H4 (cell line): Measurements from ENCODE around the gene CDON. TPM values are rescaled to one million over a fixed set of nuclear protein-coding genes. Genes with fewer than 3 reads are reported as not detected.
A peak's percentile ranks its signal among the peaks of the same experiment; 100 is the strongest.

ENCODE experiments used
- DNase-seq: peaks from one replicate; pipeline ENCODE4 v3.0.0-alpha.2; 2015; ENCODE audit warnings: low spot score
- total RNA-seq: library from RNA; depleted of rRNA; stranded (reverse); fragments of >200 nt; shearing (Covaris generic); gene quantifications from 2 replicates; pipeline ENCODE4 v1.2.3, GENCODE V29; 2014

The CDON gene
- total RNA-seq, 1 experiment from 2014 or later = 13.4 TPM

DNA sequence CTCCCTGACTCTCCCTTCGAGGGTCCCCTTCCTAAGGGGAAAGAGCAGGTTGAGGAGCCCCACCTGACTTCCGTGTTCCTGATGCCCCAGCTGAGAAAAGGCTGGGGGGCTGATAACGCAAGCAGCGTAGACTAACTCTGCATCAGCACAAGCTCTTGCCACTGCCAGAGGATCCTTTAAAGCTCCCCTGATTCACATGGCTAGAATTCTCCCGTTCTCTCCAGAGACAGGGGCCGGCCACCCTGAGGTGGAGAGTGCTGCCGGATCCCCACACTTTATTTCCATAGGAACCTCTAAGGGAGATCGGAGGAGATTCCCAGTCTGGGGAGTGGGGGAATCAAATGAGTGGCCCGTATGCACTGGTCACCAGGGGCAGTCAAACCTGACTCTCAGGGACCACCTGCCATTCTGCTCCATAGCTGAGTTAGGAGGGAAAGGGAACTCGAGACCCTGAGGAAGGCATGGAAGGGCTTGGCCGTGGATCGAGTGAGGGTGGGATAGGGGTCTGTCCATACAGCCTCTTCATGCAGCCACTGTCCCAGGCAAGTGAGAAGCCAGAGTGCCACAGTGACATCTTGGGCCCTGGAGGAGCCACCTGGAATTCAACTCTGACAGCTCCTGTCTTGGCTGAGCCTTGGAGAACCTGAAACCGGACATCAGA lies 118.2 kb downstream of the CDON start:
- no peak for DNase-seq

DNA sequence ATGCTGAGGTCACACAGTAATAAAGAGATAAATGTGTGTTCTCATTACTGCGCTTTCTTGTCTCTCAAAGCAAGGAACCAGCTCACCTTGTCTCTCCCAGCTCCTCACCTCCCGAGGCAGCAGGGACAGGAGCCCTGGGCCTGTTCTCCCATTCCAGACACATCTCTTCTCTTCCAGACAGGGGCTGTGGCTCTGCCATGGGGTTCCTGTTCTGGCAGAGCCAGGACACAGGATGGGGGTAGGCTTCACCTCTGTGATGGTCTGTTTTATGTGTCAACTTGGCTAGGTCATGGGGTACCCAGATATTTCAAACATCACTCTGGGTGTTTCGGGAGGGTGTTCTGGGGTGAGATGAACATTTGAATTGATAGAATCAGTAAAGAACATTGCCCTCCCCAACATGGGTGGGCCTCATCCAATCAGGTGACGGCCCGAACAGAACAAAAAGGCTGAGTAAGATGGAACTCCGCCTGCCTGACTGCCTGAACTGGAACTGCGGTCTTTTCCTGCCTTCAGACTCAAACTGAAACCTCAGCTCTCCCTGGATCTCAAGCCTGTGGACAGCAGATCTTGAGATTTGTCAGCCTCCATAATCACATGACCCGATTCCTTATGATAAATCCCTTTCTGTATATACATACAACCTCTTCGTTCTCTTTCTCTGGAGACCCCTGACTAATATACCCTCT lies 118.9 kb downstream of the CDON start:
- no peak for DNase-seq

DNA sequence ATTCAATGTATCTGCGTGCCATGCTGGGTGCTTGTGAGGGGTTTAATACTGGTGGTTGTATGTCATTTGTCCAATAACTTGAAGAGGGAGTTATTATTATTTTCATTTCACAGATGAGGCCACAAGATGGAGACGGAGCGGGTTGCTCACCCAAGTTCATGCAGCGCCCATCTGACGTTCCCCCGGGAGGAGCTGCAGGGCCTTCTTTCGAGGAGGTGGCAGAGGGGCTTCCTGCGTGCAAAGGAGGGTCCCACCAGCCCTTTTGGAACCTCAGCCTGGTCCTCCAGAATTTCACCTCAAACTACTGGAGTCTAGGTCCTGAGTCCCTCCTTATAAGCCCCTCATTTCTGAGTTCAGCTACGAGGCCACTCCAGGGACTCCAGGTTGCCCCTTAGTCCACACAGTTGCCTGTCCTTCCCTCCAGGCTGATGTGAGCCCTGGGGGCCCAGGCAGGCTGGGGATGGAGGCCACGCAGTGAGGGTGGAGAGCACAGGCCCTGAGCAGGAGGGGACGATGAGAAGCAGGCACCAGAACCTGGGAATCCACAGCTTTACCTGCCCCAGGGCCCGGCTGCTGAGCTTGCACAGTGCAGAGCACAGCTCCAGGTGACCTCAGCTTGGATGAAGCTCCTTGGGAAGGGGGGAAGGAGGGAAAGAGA lies 119.8 kb downstream of the CDON start:
- DNase-seq = no peak

- peak; percentile 43 for DNase-seq
Measured at GRCh38 chr11:125941619-125942611, 120.8 kb downstream of the CDON start.

GRCh38 chr11:125941267-125941618 lies 121.4 kb downstream of the CDON start:
- DNase-seq = no peak

DNA sequence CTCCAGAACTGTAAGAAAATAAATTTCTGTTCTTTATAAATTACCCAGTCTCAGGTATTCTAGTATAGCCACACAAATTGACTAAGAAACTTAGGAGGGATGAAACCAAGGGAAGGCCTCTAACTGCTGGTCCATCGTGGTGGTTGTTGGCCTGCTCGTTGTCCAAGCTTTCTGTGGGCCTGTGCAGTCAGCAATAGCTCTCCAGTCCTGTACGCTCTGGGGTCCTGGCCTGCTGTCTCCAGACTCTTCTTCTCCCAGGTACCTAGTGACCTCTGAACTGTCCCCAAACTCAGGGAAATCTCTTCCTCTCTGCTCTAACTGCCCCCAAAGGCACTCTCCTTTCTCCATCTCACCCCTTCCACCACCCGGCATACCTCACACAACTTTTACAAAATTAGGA lies 122.5 kb downstream of the CDON start:
- DNase-seq = no peak

DNA sequence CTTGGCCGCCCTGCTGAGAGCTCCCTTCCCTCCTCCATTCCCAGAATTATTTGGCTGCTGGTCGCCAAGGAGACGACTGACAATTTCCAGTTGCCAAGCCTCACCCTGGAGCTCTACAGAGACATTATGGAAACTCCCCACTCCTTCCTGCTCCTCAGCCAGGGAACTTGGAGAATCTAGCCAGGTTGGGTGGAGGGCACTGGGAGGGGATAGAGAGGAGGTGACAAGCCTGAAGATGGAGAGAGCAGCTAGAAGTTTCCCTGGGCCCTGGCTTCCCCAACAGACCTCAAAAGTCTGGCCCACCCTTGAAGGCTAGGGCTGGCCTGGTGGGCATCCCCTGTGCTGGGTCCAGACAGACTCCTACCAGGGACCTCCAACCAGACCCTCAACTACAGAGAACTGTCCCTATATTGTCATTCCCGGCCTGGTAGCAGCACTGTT lies 123.6 kb downstream of the CDON start:
- DNase-seq = no peak

DNA sequence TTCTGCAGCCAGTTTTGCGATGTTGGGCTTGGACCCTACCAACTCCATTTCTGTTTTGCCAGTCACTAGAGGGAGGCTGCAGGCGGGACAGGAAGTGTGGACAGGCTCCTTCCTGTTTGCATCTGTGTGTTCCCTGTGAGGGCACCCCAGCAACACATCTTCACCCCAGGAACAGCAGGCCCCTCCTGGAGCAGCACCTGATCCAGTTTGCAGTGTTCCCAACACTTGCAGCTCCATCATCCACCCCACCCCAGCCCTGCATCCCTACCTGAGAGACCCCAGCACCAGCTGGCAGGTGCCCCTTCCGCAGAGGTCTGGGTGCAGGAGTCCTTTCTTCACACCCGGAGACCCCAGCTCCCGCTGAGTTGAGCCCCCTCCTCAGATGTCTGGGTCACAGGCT lies 124.2 kb downstream of the CDON start:
- no peak for DNase-seq

DNA sequence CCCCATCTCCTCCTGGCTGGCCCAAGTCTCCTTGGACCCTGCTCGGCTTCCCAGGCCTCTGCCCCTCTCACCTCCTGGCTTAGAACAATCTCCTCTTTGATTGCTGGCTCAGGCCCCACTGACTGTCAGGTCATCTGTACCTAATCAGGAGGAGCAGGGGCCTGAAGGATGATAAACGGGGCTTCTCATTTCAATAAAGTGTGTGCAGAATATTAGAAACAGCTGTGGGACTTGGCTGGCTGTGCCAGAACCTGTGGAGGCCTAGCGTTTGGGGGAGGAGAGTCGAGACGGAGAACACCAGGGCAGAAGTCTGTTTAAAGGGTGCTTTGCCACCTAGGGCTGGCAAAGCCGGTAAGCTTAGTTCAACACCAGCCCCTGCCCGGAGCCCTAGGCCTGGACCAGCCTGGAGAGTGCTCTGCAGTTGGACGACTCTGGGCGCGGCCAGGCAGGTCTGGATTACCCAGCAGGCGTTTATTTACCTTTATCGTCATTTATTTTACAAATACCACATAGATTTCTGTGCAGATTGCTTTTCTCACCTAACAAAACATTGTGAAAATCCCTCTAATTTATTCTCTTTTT lies 127.0 kb downstream of the CDON start:
- DNase-seq = no peak

DNA sequence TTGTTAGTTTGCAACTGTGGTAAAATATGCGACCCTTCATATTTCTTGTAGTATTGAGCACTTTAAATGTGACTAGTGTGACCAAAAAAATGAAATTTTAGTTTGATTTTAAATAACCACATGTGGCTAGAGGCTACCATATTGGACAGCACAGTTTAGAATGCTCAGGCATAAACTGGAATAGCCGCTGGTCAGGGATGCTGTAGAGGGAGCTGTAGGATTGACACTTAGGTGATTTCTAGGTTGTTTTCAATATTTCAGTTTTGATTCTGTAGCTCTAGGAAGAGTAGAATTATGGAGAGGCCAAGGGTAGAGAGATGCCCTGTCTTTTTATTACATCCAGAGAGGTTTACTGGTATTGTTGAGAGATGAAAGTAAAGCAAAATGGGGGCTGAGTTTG lies 127.6 kb downstream of the CDON start:
- no peak for DNase-seq

DNA sequence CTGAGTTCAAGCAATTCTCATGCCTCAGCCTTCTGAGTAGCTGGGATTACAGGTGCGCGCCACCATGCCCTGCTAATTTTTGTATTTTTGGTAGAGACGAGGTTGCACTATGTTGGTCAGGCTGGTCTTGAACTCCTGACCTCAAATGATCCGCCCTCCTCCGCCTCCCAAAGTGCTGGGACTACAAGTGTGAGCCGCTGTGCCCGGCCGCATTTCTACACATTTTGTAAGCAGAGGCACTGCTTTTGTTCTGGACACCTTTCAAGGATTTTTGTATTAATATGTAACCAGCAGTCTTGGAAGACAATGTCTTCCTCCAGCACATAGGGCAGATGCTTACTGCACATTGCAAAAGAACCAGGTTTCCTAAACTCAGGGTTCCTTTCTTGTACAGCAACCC lies 128.2 kb downstream of the CDON start:
- no peak for DNase-seq

DNA sequence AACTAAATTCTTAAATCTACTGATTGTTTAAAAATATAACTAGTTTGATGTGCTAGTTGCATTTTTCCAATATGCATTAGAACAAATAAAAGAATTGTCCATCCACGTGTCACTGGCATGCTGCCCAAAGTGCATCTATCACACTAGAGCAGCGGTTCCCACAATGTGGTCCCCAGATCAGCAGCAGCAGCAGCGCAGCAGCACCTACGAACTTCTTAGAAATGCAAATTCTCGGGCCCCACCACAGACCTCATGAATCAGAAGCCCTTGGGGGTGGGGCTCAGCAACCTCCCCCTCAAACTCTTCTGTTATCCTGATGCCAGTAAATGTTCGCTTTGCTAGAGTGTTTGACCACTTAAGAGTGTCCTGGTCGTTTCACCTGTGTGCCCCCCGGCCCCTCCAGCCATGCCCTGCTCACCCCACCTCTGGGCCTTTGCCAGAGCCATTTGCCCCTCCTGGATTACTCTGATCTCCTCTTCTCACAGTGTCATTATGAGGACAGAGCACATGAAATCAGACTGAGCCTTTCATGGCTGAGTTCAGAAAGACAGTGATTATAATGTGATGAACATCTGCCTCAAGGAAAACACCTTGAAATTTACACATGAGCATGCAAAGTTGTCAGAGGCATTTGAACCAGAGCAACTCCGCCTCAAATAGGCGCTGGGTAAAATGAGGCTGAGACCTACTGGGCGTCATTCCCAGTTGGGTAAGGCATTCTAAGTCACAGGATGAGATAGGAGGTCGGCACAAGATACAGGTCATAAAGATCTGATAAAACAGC lies 129.4 kb downstream of the CDON start:
- no peak for DNase-seq

DNA sequence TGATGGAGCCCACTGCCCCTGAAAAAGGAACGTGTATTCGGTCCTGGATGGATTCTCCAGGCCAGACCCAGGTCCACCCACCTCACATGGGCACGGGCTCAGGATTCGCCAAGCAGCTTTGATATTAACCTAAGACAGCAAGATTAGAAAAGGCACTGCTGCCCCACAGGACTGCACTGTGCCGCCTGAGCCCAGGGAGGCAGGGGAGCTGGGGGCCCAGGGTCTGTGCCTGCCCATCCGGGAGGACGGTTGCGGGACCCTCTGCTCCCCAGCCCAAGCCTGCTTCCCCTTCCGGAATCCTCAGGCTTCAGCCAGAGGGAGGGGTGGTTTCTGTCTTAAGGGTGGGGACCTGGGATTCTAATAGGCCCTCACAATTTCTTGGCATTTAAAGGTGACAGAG lies 130.4 kb downstream of the CDON start:
- DNase-seq = no peak

- no peak for DNase-seq
Measured at GRCh38 chr11:125931668-125932067, 131.0 kb downstream of the CDON start.

DNA sequence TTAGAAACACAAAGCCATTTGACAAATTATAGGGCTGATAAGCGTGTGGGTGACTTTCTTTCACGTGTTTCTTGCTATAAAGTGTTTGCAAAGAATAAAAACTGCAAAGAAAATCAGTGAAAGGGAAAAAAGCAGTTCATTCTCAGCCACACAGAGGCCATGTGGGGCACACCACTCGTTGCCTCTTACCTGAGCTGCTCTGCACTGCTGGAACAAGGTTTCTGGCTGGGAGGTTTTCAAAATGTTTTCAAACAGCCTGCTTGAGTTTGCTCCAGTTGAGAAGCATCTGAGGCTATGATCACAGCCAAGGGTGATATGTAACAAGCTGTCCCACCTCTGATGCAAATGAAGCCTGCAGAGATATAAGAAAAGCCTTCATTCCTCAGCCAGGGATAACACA lies 131.6 kb downstream of the CDON start:
- DNase-seq = no peak

DNA sequence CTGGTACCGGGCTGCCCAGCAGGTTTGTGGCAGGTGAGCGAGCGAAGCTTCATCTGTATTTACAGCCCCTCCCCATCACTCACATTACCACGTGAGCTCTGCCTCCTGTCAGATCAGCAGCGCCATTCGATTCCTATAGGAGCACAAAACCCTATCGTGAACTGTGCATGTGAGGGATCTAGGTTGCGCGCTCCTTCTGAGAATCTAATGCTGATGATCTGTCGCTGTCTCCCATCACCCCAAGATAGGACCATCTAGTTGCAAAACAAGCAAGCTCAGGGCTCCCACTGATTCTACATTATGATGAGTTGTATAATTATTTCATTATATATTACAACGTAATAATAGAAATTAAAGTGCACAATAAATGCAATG lies 132.6 kb downstream of the CDON start:
- no peak for DNase-seq

DNA sequence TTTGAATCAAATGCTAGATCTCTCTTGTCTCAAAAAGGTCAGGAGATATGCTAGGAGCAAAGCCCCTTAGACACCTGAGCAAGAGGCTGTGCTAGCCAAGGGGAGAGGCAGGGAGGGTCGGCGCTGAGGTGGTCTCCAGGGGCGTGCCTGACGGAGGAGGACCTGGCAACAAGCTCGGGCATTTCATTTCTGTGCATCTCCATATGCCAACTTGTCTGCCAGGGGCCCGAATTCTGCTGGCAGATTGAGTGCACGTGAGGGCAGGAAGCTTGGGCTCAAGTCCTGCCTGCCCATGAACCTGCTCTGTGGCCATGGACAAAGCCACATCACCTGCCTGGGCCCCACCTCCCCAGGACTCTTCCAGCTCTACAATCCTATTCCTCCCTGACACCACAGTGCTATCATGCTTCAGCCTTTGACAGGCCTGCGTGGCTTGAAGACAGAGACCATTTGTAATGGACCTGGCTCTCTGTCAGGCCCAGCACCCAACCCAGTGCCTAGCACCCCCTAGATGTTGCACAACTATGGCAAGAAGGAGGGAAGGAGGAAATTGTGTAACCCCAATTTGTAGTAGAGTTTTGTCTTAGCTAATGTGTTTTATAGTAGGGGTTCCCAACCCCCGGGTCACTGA lies 133.1 kb downstream of the CDON start:
- DNase-seq = no peak

GRCh38 chr11:125926682-125927081 lies 136.0 kb downstream of the CDON start:
- no peak for DNase-seq

- no peak for DNase-seq
Measured at GRCh38 chr11:125925804-125926203, 136.9 kb downstream of the CDON start.

DNA sequence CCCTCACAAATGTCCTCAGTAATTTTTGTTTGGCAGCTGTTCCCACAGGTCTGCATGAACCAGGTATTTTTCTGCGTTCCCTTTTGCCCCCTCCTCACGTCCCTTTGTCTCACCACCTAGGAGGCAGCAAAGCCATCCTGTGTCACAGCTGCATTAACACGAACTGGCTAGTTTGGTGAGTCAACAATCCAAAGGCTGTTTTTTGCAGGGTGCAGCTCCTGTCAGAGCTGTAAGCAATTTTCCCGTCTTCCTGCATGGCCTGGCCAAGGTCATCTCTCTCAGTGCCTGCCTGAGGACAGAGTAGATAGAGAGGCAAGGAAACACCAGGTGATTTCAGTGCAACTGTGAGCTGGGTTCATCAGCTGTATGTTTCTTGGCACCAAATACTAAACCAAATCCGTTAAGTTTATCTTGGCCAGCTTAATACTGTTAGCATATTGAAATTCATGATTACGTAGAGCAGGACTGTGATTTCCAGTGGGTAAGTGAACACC lies 137.4 kb downstream of the CDON start:
- no peak for DNase-seq
